Left ventricle myocardium inferior (tissue), 1 donor: ENCODE results near the gene TMBIM6. TPM values are rescaled to one million over a fixed set of nuclear protein-coding genes. Genes with fewer than 3 reads are reported as not detected.

Source experiments
- DNase-seq: peaks from one replicate; pipeline ENCODE4 v3.0.0-alpha.2; 2020
- H3K27ac ChIP-seq: fragments of 200-600 bp; replicated peaks from 2 replicates; pipeline ENCODE4 v1.8.0; 2021
- H3K27me3 ChIP-seq: fragments of 200-600 bp; 2 replicates; pipeline ENCODE4 v1.8.0; 2021; ENCODE audit warnings: low read depth
- H3K36me3 ChIP-seq: fragments of 200-600 bp; 2 replicates; pipeline ENCODE4 v1.8.0; 2021
- H3K4me1 ChIP-seq: fragments of 200-600 bp; 2 replicates; pipeline ENCODE4 v1.8.0; 2021
- H3K4me3 ChIP-seq: fragments of 200-600 bp; 2 replicates; pipeline ENCODE4 v1.8.0; 2021; ENCODE audit warnings: mild to moderate bottlenecking, moderate library complexity
- H3K9me3 ChIP-seq: fragments of 200-600 bp; replicated peaks from 2 replicates; pipeline ENCODE4 v1.8.0; 2021
- CTCF ChIP-seq: fragments of 200-600 bp; IDR thresholded peaks from 2 replicates; pipeline ENCODE4 v1.8.0; 2021; ENCODE audit warnings: antibody characterized with exemption, mild to moderate bottlenecking, borderline replicate concordance
- intact Hi-C: fragments of 100-400 bp; cut with micrococcal nuclease; formaldehyde crosslinking; loops from one replicate; pipeline ENCODE4 v1.11.0; 2022
- total RNA-seq: library from RNA; stranded (reverse); fragmentation: NEBNext Ultra II Directional; extraction: Animal tissue kit (Norgen Biotek cat#: 25700); gene quantifications from one replicate; pipeline ENCODE4 v1.2.1, GENCODE V29; 2021
- donor health status: DM: no; HTN: yes; CAD: no; lungs with severe emphysema.

TMBIM6 gene
- total RNA-seq, 1 donor from 2014 or later = 215 TPM

- DNase-seq = no peak
- no peak overlapping the region for H3K4me3 ChIP-seq
- no peak for TF ChIP-seq CTCF
- H3K27me3 ChIP-seq = no peaks in the 10 kb centered on the region
- H3K4me1 ChIP-seq = peaks cover 60% of the 10 kb centered on the region
- H3K9me3 ChIP-seq = no peaks in the 10 kb centered on the region
- no peak overlapping the region for H3K27ac ChIP-seq
- H3K36me3 ChIP-seq = no peaks in the 10 kb centered on the region
- intact Hi-C loops = no loop called here
Observed at GRCh38 chr12:49813131-49813530, 71.8 kb downstream of the TMBIM6 start.

Other genes with a start within 250 kb of the TMBIM6 start
- 0.41 TPM for gene KCNH3, start 202.5 kb upstream of the TMBIM6 start, total RNA-seq
- 97.9 TPM for gene MCRS1, start 173.4 kb upstream of the TMBIM6 start, total RNA-seq
- gene FAM186B, start 135.9 kb upstream of the TMBIM6 start, total RNA-seq = 0.33 TPM
- gene PRPF40B, start 118.0 kb upstream of the TMBIM6 start, total RNA-seq = 22.0 TPM
- 10.4 TPM for gene FMNL3, start 34.2 kb upstream of the TMBIM6 start, total RNA-seq
- 25.5 TPM for gene NCKAP5L, start 86.9 kb downstream of the TMBIM6 start, total RNA-seq
- gene BCDIN3D, start 101.5 kb downstream of the TMBIM6 start, total RNA-seq = 2.9 TPM
- 7.4 TPM for gene FAIM2, start 162.3 kb downstream of the TMBIM6 start, total RNA-seq
- not detected for gene AQP2, start 209.2 kb downstream of the TMBIM6 start, total RNA-seq
- 0.41 TPM for gene AQP5, start 220.3 kb downstream of the TMBIM6 start, total RNA-seq
- gene AQP6, start 231.4 kb downstream of the TMBIM6 start, total RNA-seq = not detected